Uterus (tissue), 2 donors: ENCODE measurements around the gene KCNQ1OT1.

Source experiments
- CTCF ChIP-seq, 4 experiments: fragments of 200-600 bp in 2 of 4; fragments of 450-650 bp in 2 of 4; sonication (generic) in 2 of 4; IDR thresholded peaks; one replicate each; pipeline ENCODE4 v1.5.1; 2016 to 2019; ENCODE audit warnings: antibody characterized with exemption in 4 of 4, mild to moderate bottlenecking in 2 of 4, moderate library complexity in 1 of 4
- POLR2A ChIP-seq, 2 donors: fragments of 450-650 bp; IDR thresholded peaks; one replicate each; pipeline ENCODE4 v1.6.1; 2016; ENCODE audit warnings: antibody characterized with exemption in 2 of 2, mild to moderate bottlenecking in 1 of 2, moderate library complexity in 1 of 2

- TF ChIP-seq CTCF (IDR thresholded peaks at IDR 0.05) (no peak), POLR2A (IDR thresholded peaks at IDR 0.05) (no peak)
These were observed 22.7 kb downstream of the KCNQ1OT1 start for GRCh38 chr11:2677127-2677526.
